SU-DHL-6 (cell line): ENCODE results near the gene WDR90.

Source experiments
- H2AFZ ChIP-seq: fragments of 200-600 bp; sonication (generic); 2 replicates; pipeline ENCODE4 v1.6.1; 2014; ENCODE audit warnings: low read depth, mild to moderate bottlenecking, moderate library complexity, mixed read lengths, antibody characterized with exemption, low read length; ENCODE audit not compliant: severe bottlenecking
- H3F3A ChIP-seq: fragments of 200-600 bp; shearing (Covaris generic); 2 replicates; pipeline ENCODE4 v1.6.0; 2016; ENCODE audit warnings: antibody characterized with exemption, mild to moderate bottlenecking; ENCODE audit not compliant: insufficient read depth
- H3K27ac ChIP-seq: fragments of 200-600 bp; sonication (generic); 2 replicates; pipeline ENCODE4 v1.5.1; 2016; ENCODE audit warnings: low read depth, mild to moderate bottlenecking, low read length, moderate library complexity, mixed read lengths
- H3K27me3 ChIP-seq: fragments of 200-600 bp; sonication (generic), shearing (Covaris generic); 2 replicates; pipeline ENCODE4 v1.6.0; 2014; ENCODE audit warnings: mild to moderate bottlenecking, low read length
- H3K36me3 ChIP-seq: fragments of 200-600 bp; sonication (generic); 2 replicates; pipeline ENCODE4 v1.6.1; 2014; ENCODE audit warnings: mild to moderate bottlenecking, low read length, mixed read lengths
- H3K4me2 ChIP-seq: fragments of 300-600, 200-600 bp; shearing (Covaris generic), sonication (generic); 2 replicates; pipeline ENCODE4 v1.6.0; 2014; ENCODE audit warnings: low read length, low read depth, mild to moderate bottlenecking; ENCODE audit not compliant: poor library complexity, severe bottlenecking
- H3K4me3 ChIP-seq: fragments of 200-600 bp; sonication (generic); 2 replicates; pipeline ENCODE4 v1.5.1; 2014; ENCODE audit warnings: antibody characterized with exemption, low read length, mild to moderate bottlenecking, mixed read lengths; ENCODE audit not compliant: insufficient read depth, poor library complexity, severe bottlenecking
- H3K79me2 ChIP-seq: fragments of 200-600 bp; sonication (generic); 2 replicates; pipeline ENCODE4 v1.6.1; 2014; ENCODE audit warnings: mild to moderate bottlenecking, low read length, moderate library complexity; ENCODE audit not compliant: insufficient read depth
- H3K9ac ChIP-seq: fragments of 200-600 bp; sonication (generic); 2 replicates; pipeline ENCODE4 v1.7.0; 2014; ENCODE audit warnings: mild to moderate bottlenecking, low read length
- H3K9me2 ChIP-seq: fragments of 200-600 bp; sonication (generic); replicated peaks from 2 replicates; pipeline ENCODE4 v1.6.1; 2014; ENCODE audit warnings: low read length; ENCODE audit not compliant: insufficient read depth
- H3K9me3 ChIP-seq: fragments of 200-600 bp; sonication (generic); 2 replicates; pipeline ENCODE4 v1.6.1; 2014; ENCODE audit warnings: low read length, mixed read lengths; ENCODE audit not compliant: insufficient read depth
- H4K20me1 ChIP-seq: fragments of 200-600 bp; sonication (generic); 2 replicates; pipeline ENCODE4 v1.6.1; 2014; ENCODE audit warnings: low read depth, mild to moderate bottlenecking, antibody characterized with exemption, low read length, moderate library complexity, mixed read lengths
- EZH2phosphoT487 ChIP-seq: fragments of 200-600 bp; sonication (generic), shearing (Covaris generic); conservative IDR thresholded peaks from 2 replicates; pipeline ENCODE4 v1.6.1; 2018; ENCODE audit warnings: mild to moderate bottlenecking, antibody characterized with exemption, low read length, moderate library complexity, mixed read lengths
- TF ChIP-seq, protein P1 (sequence below): fragments of 200-600 bp; sonication (generic); IDR thresholded peaks from one replicate; pipeline ENCODE4 v1.5.1; 2017; ENCODE audit warnings: antibody characterized with exemption, mild to moderate bottlenecking, low read length, moderate library complexity; ENCODE audit not compliant: insufficient read depth, poor library complexity, severe bottlenecking

WDR90 gene

DNA sequence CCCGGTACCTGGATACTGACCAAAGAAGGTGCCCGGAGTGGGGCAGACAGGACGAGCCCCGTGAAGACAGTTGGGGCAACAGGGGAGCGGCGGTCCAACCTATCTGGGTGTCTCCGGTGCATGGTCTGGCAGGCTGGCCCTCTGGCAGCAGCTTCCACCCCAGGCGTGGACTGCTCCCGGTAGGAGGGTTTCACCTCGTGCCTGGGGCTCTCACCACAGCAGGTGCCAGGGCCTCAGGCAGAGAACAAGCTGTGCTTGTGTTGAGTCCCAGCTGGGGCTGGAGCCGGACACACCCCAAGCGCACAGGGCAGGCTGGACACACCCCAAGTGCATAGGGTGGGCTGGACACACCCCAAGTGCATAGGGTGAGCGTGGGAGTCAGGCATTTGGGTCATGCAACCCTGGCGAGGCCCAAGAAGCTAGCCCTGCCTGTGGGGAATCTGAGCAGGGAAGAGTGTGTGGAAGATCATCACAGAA, 57.9 kb downstream of the WDR90 start:
- no peaks in the 10 kb centered on the region for H3K79me2 ChIP-seq
- H4K20me1 ChIP-seq = no peaks in the 10 kb centered on the region
- H3K36me3 ChIP-seq = no peaks in the 10 kb centered on the region
- H3K4me2 ChIP-seq = no peak overlapping the region
- H3K9me2 ChIP-seq = no peaks in the 10 kb centered on the region
- TF ChIP-seq, protein P1, sequence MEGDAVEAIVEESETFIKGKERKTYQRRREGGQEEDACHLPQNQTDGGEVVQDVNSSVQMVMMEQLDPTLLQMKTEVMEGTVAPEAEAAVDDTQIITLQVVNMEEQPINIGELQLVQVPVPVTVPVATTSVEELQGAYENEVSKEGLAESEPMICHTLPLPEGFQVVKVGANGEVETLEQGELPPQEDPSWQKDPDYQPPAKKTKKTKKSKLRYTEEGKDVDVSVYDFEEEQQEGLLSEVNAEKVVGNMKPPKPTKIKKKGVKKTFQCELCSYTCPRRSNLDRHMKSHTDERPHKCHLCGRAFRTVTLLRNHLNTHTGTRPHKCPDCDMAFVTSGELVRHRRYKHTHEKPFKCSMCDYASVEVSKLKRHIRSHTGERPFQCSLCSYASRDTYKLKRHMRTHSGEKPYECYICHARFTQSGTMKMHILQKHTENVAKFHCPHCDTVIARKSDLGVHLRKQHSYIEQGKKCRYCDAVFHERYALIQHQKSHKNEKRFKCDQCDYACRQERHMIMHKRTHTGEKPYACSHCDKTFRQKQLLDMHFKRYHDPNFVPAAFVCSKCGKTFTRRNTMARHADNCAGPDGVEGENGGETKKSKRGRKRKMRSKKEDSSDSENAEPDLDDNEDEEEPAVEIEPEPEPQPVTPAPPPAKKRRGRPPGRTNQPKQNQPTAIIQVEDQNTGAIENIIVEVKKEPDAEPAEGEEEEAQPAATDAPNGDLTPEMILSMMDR = no peak
- no peak for TF ChIP-seq EZH2phosphoT487
- no peak overlapping the region for H3K4me3 ChIP-seq
- H3K27me3 ChIP-seq = no peaks in the 10 kb centered on the region
- H3F3A ChIP-seq = no peaks in the 10 kb centered on the region
- H3K27ac ChIP-seq = no peak overlapping the region
- H3K9ac ChIP-seq = no peak overlapping the region
- no peaks in the 10 kb centered on the region for H3K9me3 ChIP-seq
- no peak overlapping the region for H2AFZ ChIP-seq

DNA sequence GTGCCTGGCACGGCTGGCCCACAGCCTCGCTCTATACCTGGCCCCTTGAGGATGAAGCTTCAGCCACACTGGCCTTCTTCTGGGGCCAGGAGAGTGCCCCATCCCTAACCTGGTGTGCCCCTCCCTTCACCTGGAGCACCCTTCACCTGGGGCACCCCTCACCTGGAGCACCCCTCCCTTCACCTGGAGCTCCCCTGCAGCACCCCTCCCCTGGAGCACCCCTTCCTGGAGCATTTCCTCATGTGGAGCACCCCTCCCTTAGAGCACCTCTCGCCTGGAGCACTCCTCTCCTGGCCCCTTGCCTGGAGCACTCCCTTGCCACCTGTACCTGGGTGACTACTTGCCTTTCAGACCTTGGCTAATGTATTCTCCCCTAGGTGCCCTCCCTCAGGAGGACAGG, 58.9 kb downstream of the WDR90 start:
- Histone ChIP-seq H3K4me2 (no peak overlapping the region), H3K9me3 (no peaks in the 10 kb centered on the region), H3F3A (no peaks in the 10 kb centered on the region), H3K9me2 (no peaks in the 10 kb centered on the region), H2AFZ (no peak overlapping the region), H3K36me3 (no peaks in the 10 kb centered on the region), H4K20me1 (no peaks in the 10 kb centered on the region), H3K79me2 (no peaks in the 10 kb centered on the region), H3K9ac (no peak overlapping the region), H3K27ac (no peak overlapping the region), H3K27me3 (no peaks in the 10 kb centered on the region), H3K4me3 (no peak overlapping the region)
- TF ChIP-seq EZH2phosphoT487 = no peak
- TF ChIP-seq, protein P1 = no peak

DNA sequence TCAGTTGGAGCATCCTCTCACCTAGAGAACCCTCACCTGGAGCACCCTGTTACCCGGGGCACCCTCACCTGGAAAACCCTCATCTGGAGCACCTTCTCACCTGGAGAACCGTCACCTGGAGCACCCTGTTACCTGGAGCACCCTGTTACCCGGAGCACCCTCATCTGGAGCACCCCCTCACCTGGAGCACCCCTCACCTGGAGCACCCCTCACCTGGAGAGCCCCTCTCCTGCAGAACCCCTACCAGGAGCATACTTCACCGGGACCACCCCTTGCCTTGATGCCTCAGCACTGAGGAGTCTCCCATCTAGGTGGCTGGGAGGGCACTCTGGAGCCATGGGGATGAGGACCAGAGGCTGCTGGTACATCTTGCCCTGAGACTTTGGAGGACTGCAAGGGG, 59.8 kb downstream of the WDR90 start:
- Histone ChIP-seq H3K9me3 (no peaks in the 10 kb centered on the region), H3K4me2 (no peak overlapping the region), H4K20me1 (no peaks in the 10 kb centered on the region), H3K4me3 (no peak overlapping the region), H3K27ac (no peak overlapping the region), H3K79me2 (no peaks in the 10 kb centered on the region), H3K36me3 (no peaks in the 10 kb centered on the region), H3K9me2 (no peaks in the 10 kb centered on the region), H3F3A (no peaks in the 10 kb centered on the region), H3K27me3 (no peaks in the 10 kb centered on the region), H2AFZ (no peak overlapping the region), H3K9ac (no peak overlapping the region)
- TF ChIP-seq, protein P1 = no peak
- no peak for TF ChIP-seq EZH2phosphoT487
